HG03354 (cell line): Measurements from ENCODE around the gene CCDC157.

Source experiments
- ATAC-seq: cut with Tn5 transposase; IDR thresholded peaks from one replicate; pipeline ENCODE4 v1.9.1; 2021; ENCODE audit warnings: mild to moderate bottlenecking; ENCODE audit not compliant: unreplicated experiment, poor library complexity, severe bottlenecking

CCDC157 gene

DNA sequence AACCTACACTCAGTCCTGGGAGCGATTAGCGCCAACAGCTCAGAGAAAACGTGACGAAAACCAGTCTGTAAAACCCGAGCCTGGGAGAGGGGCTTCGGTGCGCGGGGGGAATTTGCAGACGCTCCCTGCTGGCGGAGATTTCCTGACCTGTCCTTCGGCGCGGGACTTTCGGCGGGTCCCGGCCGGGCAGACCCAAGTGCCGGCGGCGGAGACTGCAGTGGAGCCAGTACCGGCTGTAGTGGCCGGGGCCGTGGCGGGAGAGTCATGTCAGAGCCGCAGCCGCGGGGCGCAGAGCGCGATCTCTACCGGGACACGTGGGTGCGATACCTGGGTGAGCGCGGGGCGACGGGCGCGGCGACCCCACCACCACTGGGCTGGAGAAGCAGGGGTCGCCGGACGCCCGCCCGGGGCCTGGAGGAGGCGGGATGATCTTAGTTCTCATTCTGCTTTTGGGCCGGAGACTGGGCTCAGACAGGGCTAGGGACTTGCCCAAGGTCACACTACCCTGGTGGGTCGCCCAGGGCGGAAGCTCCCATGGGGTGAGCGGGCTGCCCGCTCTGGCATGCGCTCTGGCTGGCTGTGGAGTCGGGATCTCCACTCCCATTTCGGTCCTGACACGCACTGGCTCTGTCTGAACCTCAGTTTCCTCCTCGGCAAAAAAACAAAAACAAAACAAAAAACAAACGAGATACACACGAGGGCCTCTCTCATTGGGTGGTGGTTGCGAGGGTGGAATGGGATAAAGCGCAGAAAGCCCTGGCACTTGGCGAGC lies 69.0 kb downstream of the CCDC157 start, which contains the start of gene MTFP1:
Gene MTFP1 (plus strand): TSS at position 153 of the 772 bp plus-strand sequence. CDS start 112 bp downstream, at position 265.
- ATAC-seq, result no peak
